Activated CD4-positive, alpha-beta memory T cell treated with anti-CD3 and anti-CD28 coated beads for 36 hours (primary cell): Measurements from ENCODE around the gene LAMA2. TPM values are rescaled to one million over a fixed set of nuclear protein-coding genes. Genes with fewer than 3 reads are reported as not detected.

Experiments used
- CTCF ChIA-PET: fragments of 350-600 bp; sonication (Branson Sonifier 250); formaldehyde crosslinking; loops from one replicate; lab custom pipeline; 2021; ENCODE audit warnings: antibody characterized with exemption, inconsistent platforms; lab: Charles Lee
- POLR2A ChIA-PET: fragments of 350-600 bp; sonication (Branson Sonifier 250); formaldehyde crosslinking; loops from one replicate; lab custom pipeline; 2021; ENCODE audit warnings: antibody characterized with exemption; lab: Charles Lee
- DNase-seq: peaks from one replicate; pipeline ENCODE4 v3.0.0-alpha.2; 2020
- H3K27ac Mint-ChIP-seq: one replicate; pipeline ENCODE4 v1.8.0; 2021; ENCODE audit warnings: mixed read lengths
- H3K27me3 Mint-ChIP-seq: one replicate; pipeline ENCODE4 v1.8.0; 2021; ENCODE audit warnings: mixed read lengths
- H3K36me3 Mint-ChIP-seq: one replicate; pipeline ENCODE4 v1.8.0; 2021; ENCODE audit warnings: mixed read lengths
- H3K4me1 Mint-ChIP-seq: one replicate; pipeline ENCODE4 v1.8.0; 2021; ENCODE audit warnings: low read depth, mixed read lengths
- H3K4me3 Mint-ChIP-seq: one replicate; pipeline ENCODE4 v1.8.0; 2021; ENCODE audit warnings: mild to moderate bottlenecking, mixed read lengths
- H3K9me3 Mint-ChIP-seq: one replicate; pipeline ENCODE4 v1.8.0; 2021; ENCODE audit warnings: mixed read lengths
- intact Hi-C: fragments of 100-400 bp; cut with micrococcal nuclease; formaldehyde crosslinking; loops from one replicate; pipeline ENCODE4 v1.15.1; 2023
- total RNA-seq, 2 experiments: library from RNA; stranded (reverse); gene quantifications; one replicate each; pipeline ENCODE4 v1.2.3, GENCODE V29; 2021

LAMA2 gene
- total RNA-seq, 2 experiments from 2014 or later = 0.15 to 0.48 TPM

DNA sequence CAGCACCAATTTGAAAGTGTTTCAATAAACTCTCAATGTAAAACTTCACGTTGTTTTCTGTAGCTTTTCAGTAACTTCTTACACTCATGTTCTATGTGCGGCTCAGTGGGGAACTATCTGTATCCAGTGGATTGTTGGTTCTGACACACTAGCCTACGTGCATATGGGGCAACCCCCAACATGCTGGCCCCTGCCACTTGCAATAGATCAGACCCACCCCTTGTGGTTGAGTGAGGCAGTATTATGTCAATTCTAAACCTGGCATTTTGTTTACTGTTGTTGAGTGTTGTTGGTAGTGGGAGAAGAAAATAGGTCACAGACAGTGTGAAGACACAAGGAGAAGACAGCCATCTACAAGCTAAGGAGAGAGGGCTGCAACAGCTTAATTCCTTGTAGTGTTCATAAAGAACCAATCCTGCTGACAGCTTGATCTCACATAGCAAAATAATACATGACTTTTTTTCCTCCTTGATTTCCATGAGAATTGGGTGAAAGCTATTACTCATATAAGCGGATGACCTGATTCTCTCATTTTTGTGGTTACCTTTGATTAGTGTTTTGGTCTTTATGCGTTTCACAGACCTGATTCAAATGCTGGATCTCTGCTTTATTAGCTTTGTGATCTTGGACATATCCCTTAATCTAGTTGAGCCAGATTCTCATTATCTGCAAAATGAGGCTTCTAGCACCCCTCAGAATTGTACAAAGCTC, 320.4 kb downstream of the LAMA2 start:
- Mint-ChIP-seq H3K27ac (no peak overlapping the region), H3K27me3 (peaks cover 2% of the 10 kb centered on the region), H3K9me3 (no peaks in the 10 kb centered on the region), H3K36me3 (no peaks in the 10 kb centered on the region), H3K4me3 (no peak overlapping the region), H3K4me1 (no peaks in the 10 kb centered on the region)
- ChIA-PET POLR2A (no interaction called here), CTCF (no interaction called here)
- intact Hi-C loops = no loop called here
- DNase-seq = no peak

DNA sequence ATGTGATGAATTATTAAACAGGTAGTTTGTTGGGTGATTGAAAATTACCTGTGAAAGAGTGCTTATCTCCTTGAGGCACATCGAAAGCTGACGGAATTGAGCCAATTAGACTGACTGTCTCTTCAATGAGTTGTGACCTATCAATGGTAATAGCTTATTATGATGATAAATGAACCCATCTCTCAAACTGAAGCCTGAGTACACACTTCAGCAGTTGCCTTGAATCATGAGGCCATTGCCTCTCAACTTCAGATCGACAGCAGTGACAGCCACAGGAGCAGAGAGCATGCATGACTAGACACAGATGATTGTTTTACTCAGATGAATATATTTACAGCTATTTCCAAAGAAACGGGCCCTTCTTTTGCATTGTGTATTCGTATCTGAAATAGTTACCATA, 323.9 kb downstream of the LAMA2 start:
- POLR2A ChIA-PET = no interaction called here
- Mint-ChIP-seq H3K27ac (no peak overlapping the region), H3K4me1 (no peaks in the 10 kb centered on the region), H3K27me3 (peaks cover 2% of the 10 kb centered on the region), H3K4me3 (no peak overlapping the region), H3K9me3 (no peaks in the 10 kb centered on the region), H3K36me3 (no peaks in the 10 kb centered on the region)
- CTCF ChIA-PET = no interaction called here
- intact Hi-C loops = no loop called here
- no peak for DNase-seq

DNA sequence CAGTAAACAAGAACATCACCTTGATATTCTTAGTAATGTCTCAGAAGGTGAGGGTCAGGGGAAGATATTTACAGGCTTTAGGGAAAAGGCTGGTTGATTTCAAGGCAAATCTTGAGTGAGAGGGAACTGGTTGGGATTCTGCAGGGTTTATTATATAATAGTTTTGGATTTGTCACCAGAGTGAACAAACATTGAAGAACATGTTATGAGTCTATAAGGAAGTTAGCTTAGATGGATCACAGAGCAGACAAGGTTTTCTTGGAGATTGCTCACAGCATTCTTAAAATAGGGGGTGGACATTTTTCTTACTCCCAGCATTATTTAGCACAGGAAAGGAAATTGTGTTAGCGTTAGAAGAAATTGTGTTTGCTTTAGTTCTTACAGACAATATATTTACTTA, 324.9 kb downstream of the LAMA2 start:
- Mint-ChIP-seq H3K9me3 (no peaks in the 10 kb centered on the region), H3K4me1 (no peaks in the 10 kb centered on the region), H3K27me3 (peaks cover 2% of the 10 kb centered on the region), H3K36me3 (no peaks in the 10 kb centered on the region), H3K4me3 (no peak overlapping the region), H3K27ac (no peak overlapping the region)
- intact Hi-C loops = no loop called here
- ChIA-PET POLR2A (no interaction called here), CTCF (interaction anchor here (0.7 kb wide), 1 partner anchor 25 kb away, joined by 3 read pairs; no protein-coding TSS in a partner anchor)
- DNase-seq = no peak

DNA sequence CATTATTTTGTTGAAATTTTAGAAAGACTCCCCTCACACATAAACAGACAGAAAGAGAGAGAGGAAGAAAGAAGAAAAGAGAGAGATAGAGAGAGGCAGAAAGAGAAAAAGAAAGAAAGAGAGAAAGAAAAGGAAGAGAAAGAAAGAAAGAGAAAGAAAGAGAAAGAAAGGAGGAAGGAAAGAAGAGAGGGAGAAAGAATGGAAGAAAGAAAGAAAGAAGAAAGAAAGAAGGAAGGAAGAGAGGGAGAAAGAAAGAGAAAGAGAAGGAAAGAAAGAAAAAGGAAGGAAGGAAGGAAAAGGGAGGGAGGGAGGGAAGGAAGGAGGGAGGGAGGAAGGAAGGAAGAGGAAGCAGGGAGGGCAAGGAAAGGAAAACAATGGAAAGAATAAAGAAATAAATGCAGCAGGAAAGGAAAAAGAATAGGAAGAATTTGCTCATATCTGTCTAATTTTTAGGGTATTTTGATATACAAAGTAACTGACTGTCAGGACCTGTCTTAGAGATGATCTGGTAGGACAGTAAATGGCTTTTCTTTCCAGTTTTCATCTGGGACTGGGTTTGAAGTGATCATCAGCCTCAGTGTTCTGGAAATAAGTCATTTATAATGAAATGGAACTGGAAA, 325.6 kb downstream of the LAMA2 start:
- intact Hi-C loops = no loop called here
- Mint-ChIP-seq H3K9me3 (no peaks in the 10 kb centered on the region), H3K4me3 (no peak overlapping the region), H3K27ac (no peak overlapping the region), H3K36me3 (no peaks in the 10 kb centered on the region), H3K27me3 (peaks cover 2% of the 10 kb centered on the region), H3K4me1 (no peaks in the 10 kb centered on the region)
- DNase-seq = no peak
- ChIA-PET CTCF (interaction anchor here (0.7 kb wide), 1 partner anchor 25 kb away, joined by 3 read pairs; no protein-coding TSS in a partner anchor), POLR2A (no interaction called here)

DNA sequence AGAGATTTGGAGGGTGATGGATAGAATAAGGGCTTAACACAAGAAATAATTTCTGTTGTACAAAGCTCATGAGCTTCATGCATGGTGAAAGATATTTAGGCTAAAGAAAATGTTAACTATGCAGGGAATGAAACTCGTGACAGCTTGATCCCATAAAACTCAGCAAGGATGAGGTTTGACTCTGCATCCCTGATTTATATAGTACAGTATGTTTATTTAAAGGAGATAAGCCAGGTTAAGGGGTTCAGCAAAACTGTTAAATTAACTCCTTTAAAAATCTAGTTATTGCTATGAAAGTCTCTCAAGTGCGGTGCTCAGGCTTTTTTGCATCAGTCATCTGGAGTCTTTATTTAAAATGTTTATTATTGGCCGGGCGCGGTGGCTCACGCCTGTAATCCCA, 326.4 kb downstream of the LAMA2 start:
- H3K9me3 Mint-ChIP-seq = no peaks in the 10 kb centered on the region
- ChIA-PET POLR2A (no interaction called here), CTCF (no interaction called here)
- no peaks in the 10 kb centered on the region for H3K4me1 Mint-ChIP-seq
- H3K4me3 Mint-ChIP-seq = no peak overlapping the region
- H3K36me3 Mint-ChIP-seq = no peaks in the 10 kb centered on the region
- DNase-seq = no peak
- H3K27ac Mint-ChIP-seq = no peak overlapping the region
- intact Hi-C loops = no loop called here
- peaks cover 2% of the 10 kb centered on the region for H3K27me3 Mint-ChIP-seq

DNA sequence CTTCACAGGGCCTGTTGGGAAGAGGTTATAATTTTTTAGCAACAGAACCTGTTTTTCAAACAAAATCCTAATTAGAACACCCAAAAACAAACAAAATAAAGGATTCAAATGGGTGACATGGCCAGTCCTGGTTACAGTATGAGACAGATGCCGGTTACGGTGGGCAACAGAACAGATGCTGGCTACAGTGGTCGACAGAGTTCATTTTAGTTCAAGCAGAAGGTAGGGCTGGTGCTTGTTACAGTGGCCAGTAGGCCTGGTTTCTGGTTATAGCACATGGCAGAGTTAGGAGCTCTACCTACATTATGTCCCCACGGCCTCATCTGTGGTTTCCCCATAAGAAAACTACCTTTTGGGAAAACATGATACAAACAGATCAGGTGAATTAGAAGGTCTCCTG, 327.7 kb downstream of the LAMA2 start:
- H3K4me1 Mint-ChIP-seq = no peaks in the 10 kb centered on the region
- H3K9me3 Mint-ChIP-seq = no peaks in the 10 kb centered on the region
- ChIA-PET CTCF (no interaction called here), POLR2A (no interaction called here)
- H3K27me3 Mint-ChIP-seq = peaks cover 2% of the 10 kb centered on the region
- H3K36me3 Mint-ChIP-seq = no peaks in the 10 kb centered on the region
- H3K27ac Mint-ChIP-seq = no peak overlapping the region
- intact Hi-C loops = no loop called here
- DNase-seq = no peak
- H3K4me3 Mint-ChIP-seq = no peak overlapping the region

DNA sequence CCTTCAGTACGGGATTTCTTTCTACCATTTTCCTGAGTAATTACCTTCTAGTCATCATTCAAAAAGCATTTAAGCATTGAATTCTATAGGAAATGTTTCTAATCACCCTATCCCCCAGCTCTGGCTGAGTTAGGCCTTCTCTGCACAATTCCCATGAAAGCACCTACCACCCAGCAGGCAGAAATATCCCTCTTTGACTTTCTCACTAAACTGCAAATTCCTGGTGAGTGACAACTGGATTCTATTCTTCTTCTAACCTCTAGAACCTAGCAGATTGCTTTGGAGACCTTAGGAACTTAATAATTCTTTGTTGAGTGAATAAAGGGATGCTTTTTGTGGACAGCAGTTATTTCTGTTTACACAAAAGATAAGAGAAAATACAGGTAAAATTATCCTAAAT, 328.7 kb downstream of the LAMA2 start:
- no peaks in the 10 kb centered on the region for H3K9me3 Mint-ChIP-seq
- no peaks in the 10 kb centered on the region for H3K36me3 Mint-ChIP-seq
- no peak for DNase-seq
- H3K27ac Mint-ChIP-seq = no peak overlapping the region
- H3K4me3 Mint-ChIP-seq = no peak overlapping the region
- CTCF ChIA-PET = no interaction called here
- intact Hi-C loops = no loop called here
- POLR2A ChIA-PET = no interaction called here
- H3K4me1 Mint-ChIP-seq = no peaks in the 10 kb centered on the region
- peaks cover 2% of the 10 kb centered on the region for H3K27me3 Mint-ChIP-seq

DNA sequence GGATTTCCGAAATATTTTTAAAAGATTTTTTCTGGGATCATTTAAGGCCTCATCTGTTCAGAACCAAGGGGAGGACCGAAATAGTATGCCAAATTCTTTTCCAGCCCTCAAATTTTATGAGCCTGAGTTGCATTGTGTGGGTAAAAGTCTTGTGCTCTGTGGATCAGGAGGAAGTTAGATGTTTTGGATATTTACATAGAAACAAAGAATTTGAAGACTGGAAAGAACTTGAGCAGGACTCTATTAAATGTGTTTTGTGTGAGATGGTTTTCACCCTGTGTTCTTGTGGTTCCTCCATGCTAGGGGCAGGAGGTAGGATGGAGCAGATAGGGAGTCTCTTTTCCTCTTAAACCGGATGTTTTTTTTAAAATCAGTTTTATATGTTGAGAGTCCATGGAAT, 329.1 kb downstream of the LAMA2 start:
- Mint-ChIP-seq H3K27ac (no peak overlapping the region), H3K4me3 (no peak overlapping the region), H3K36me3 (no peaks in the 10 kb centered on the region), H3K27me3 (no peaks in the 10 kb centered on the region), H3K9me3 (no peaks in the 10 kb centered on the region), H3K4me1 (no peaks in the 10 kb centered on the region)
- CTCF ChIA-PET = no interaction called here
- DNase-seq = no peak
- POLR2A ChIA-PET = no interaction called here
- intact Hi-C loops = no loop called here

DNA sequence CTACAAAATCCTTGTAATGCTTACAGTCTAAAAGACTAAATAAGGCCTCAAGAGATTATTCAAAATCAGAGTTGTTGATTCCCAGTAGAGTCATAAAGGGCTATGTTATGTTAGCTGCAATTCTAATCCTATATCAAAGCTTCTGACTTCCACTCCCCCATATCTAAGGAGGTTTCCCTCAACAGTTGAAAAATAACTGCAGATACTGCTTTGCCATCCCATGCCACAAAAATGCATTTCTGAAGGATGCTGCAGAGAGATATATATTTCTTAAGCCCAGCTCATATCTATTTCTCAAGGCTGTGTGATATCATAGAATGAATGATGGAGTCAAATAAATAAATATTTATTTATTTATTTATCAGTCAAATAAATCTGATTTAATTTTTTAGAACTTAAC, 332.3 kb downstream of the LAMA2 start:
- H3K4me3 Mint-ChIP-seq = no peak overlapping the region
- H3K27me3 Mint-ChIP-seq = no peaks in the 10 kb centered on the region
- H3K36me3 Mint-ChIP-seq = no peaks in the 10 kb centered on the region
- CTCF ChIA-PET = no interaction called here
- H3K27ac Mint-ChIP-seq = no peak overlapping the region
- intact Hi-C loops = no loop called here
- DNase-seq = no peak
- H3K4me1 Mint-ChIP-seq = no peaks in the 10 kb centered on the region
- H3K9me3 Mint-ChIP-seq = no peaks in the 10 kb centered on the region
- POLR2A ChIA-PET = no interaction called here

DNA sequence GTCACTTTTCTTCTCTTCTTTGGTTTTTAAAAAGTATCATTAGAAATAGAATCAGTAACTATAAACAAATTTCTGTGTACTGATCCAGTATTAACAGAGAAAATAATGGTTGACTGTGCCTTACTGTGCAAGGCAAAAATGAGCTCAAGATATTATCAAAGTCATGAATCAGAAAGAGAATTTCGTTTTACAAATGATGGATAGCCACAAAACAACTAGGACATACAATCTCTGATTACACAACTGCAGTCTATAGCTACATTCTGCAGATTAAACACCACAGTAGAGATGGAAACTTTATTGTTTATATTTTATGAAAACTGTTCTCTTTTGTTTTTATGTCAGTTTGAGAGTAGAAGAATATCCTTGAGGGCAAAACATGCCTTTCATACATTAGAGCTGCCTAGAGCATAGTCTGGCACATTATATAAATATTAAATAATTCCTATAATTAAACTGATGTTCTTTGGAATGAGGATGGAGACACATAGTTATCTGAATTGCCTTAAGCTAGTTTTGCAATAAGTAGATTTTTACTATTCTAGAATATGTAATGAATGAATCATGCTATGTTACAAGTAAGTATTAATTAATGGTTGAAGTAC, 333.1 kb downstream of the LAMA2 start:
- Mint-ChIP-seq H3K36me3 (no peaks in the 10 kb centered on the region), H3K9me3 (no peaks in the 10 kb centered on the region), H3K4me3 (no peak overlapping the region), H3K4me1 (no peaks in the 10 kb centered on the region), H3K27me3 (no peaks in the 10 kb centered on the region), H3K27ac (no peak overlapping the region)
- no peak for DNase-seq
- POLR2A ChIA-PET = no interaction called here
- intact Hi-C loops = no loop called here
- CTCF ChIA-PET = interaction anchor here (0.7 kb wide), 1 partner anchor 36 kb away, joined by 3 read pairs; no protein-coding TSS in a partner anchor

DNA sequence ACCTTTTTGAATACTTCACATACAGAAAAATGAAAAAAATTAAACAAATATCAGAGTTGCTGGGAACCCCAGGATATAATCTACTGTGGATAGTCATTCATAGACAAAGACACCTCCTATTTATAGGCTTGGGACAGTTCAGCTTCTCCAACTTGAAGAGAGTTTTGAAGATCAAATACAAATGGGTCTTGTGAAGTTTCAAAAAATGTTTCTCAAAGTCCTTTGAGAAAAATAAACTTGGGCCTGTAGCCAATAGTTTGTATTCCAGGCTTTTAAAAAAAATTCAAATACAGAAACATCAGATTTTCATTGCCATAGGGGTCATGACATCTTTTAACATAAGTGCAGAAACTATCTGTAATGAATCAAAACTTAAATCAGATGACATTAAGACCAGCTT, 334.8 kb downstream of the LAMA2 start:
- H3K9me3 Mint-ChIP-seq = peaks cover 3% of the 10 kb centered on the region
- DNase-seq = no peak
- no peak overlapping the region for H3K27ac Mint-ChIP-seq
- ChIA-PET POLR2A (no interaction called here), CTCF (no interaction called here)
- H3K27me3 Mint-ChIP-seq = no peaks in the 10 kb centered on the region
- H3K36me3 Mint-ChIP-seq = no peaks in the 10 kb centered on the region
- H3K4me3 Mint-ChIP-seq = no peak overlapping the region
- intact Hi-C loops = no loop called here
- no peaks in the 10 kb centered on the region for H3K4me1 Mint-ChIP-seq

DNA sequence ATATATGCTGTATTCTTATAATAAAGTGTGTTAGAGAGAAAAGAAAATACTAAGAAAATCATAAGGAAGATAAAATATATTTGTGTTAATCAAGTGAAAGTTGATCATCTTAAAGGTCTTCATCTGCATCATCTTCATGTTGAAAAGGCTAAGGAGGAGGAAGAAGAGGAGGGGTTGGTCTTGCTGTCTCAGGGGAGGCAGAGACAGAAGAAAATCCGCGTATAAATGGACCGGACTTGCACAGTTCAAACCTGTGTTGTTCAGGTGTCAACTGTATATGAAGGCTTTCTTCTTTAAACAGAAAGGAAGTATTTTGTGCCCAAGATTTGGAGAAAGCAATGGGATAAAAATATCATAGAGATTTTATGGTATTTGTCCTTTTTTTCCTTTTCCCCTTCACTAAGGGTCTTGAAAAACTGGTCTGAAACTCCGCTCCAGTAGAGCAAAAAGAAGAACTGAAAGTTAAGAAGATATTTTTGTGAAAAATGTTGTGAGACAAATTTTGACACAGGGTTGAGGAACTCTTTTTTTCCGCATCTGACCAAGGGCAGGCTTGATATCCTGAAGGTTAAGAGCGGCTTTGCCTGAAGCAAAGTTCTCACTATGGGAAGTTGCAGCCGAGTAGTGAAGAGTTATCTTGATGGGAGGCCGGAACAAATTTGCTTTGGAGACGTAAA, 350.7 kb downstream of the LAMA2 start:
- Mint-ChIP-seq H3K27me3 (peaks cover 5% of the 10 kb centered on the region), H3K4me1 (no peaks in the 10 kb centered on the region), H3K9me3 (no peaks in the 10 kb centered on the region), H3K4me3 (no peak overlapping the region), H3K36me3 (no peaks in the 10 kb centered on the region), H3K27ac (no peak overlapping the region)
- DNase-seq = no peak
- intact Hi-C loops = no loop called here
- ChIA-PET POLR2A (no interaction called here), CTCF (no interaction called here)
